Left forelimb (tissue), 1 donor: ENCODE results near the gene WDFY2.

ENCODE experiments used
- DNase-seq: peaks from one replicate; pipeline ENCODE4 v3.0.0-alpha.2; 2018; ENCODE audit warnings: low spot score

WDFY2 gene

GRCh38 chr13:51797664-51798488 lies 213.6 kb downstream of the WDFY2 start:
- DNase-seq = no peak

GRCh38 chr13:51799261-51799660 lies 215.0 kb downstream of the WDFY2 start:
- DNase-seq = no peak

- DNase-seq = no peak
Measured at GRCh38 chr13:51800486-51800885, 216.2 kb downstream of the WDFY2 start.

- no peak for DNase-seq
Measured at GRCh38 chr13:51801631-51802099, 217.4 kb downstream of the WDFY2 start.

- no peak for DNase-seq
Measured at GRCh38 chr13:51802631-51803418, 218.6 kb downstream of the WDFY2 start.

GRCh38 chr13:51803422-51804294 lies 219.4 kb downstream of the WDFY2 start, which contains the start of gene DHRS12:
Gene DHRS12, minus strand, starts transcription at chr13:51804163. Its CDS starts 4,504 bp downstream, at chr13:51799659.
- DNase-seq = peak; percentile 91

- no peak for DNase-seq
Measured at GRCh38 chr13:51804295-51805172, 220.3 kb downstream of the WDFY2 start.

GRCh38 chr13:51805313-51805712 lies 221.1 kb downstream of the WDFY2 start:
- DNase-seq = no peak

- no peak for DNase-seq
Measured at GRCh38 chr13:51805925-51806324, 221.7 kb downstream of the WDFY2 start.

GRCh38 chr13:51806566-51806965 lies 222.3 kb downstream of the WDFY2 start:
- DNase-seq = no peak

GRCh38 chr13:51807041-51807440 lies 222.8 kb downstream of the WDFY2 start:
- DNase-seq = no peak

- no peak for DNase-seq
Measured at GRCh38 chr13:51808811-51809210, 224.5 kb downstream of the WDFY2 start.

GRCh38 chr13:51811046-51811445 lies 226.8 kb downstream of the WDFY2 start:
- no peak for DNase-seq

- DNase-seq = no peak
Measured at GRCh38 chr13:51811920-51812451, 227.7 kb downstream of the WDFY2 start.

GRCh38 chr13:51814071-51814470 lies 229.8 kb downstream of the WDFY2 start:
- no peak for DNase-seq

- DNase-seq = no peak
Measured at GRCh38 chr13:51814825-51815650, 230.8 kb downstream of the WDFY2 start.

- DNase-seq = no peak
Measured at GRCh38 chr13:51815848-51816247, 231.6 kb downstream of the WDFY2 start.

GRCh38 chr13:51816604-51817249 lies 232.5 kb downstream of the WDFY2 start:
- no peak for DNase-seq
